ENCODE data around the gene MACROH2A1. TPM values are rescaled to one million over a fixed set of nuclear protein-coding genes. Genes with fewer than 3 reads are reported as not detected.

MACROH2A1 gene
- total and polyA plus RNA-seq, 2 of the 4 experiments (the other 2 are of a cell fraction) = 122 to 126 TPM

DNA sequence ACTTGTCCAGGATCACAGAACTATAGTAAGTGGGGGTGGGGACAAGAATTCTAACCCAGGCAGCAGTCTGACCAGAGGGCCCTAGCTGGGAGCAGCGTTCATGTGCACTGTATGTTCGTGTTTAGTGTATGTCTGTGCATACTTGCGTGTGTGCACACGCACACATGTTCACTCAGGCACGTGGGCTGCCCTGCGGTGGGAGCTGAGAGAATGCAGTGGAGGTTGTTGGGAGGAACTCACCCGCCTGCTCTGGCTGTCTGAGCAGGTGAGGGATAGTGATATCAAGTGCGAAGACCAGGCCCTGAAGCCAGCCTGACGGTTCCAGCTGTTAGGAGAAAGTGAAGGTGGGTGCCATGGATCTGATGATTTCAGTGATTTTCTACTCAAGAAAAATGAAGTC lies 47.2 kb upstream of the MACROH2A1 start:
- Histone ChIP-seq H4K5ac (ENCODE audit: low read depth, low read length) (no peak overlapping the region), H3K14ac (replicated peaks; ENCODE audit: low read depth, low read length) (no peak overlapping the region), H2AK9ac (replicated peaks; ENCODE audit: low read depth, low read length, poor library complexity) (no peak overlapping the region), H4K91ac (ENCODE audit: insufficient read depth, low read depth, low read length) (no peak overlapping the region), H3K9ac (ENCODE audit: low read depth, low read length) (no peak overlapping the region), H3K9me3 (ENCODE audit: control insufficient read depth, insufficient read depth, low read length) (no peaks in the 10 kb centered on the region; the same call in 1 of the 2 replicates), H3K79me1 (ENCODE audit: low read depth in 1 of 2, low read length in 2 of 2) (no peaks in the 10 kb centered on the region), H3K9me1 (ENCODE audit: insufficient read depth, low read length) (no peaks in the 10 kb centered on the region), H3K27ac (ENCODE audit: insufficient read depth, low read length) (no peak overlapping the region), H3K4me2 (ENCODE audit: low read depth, low read length) (no peak overlapping the region), H3K4me3 (ENCODE audit: insufficient read depth, low read depth, low read length) (no peak overlapping the region), H4K20me1 (ENCODE audit: insufficient read depth, low read length) (no peaks in the 10 kb centered on the region), H2AFZ (replicated peaks; ENCODE audit: low read length, poor library complexity) (no peak overlapping the region), H3K56ac (ENCODE audit: extremely low read depth, insufficient read depth, low read length) (no peak overlapping the region), H3K4me1 (ENCODE audit: control insufficient read depth, insufficient read depth, low read length) (peaks cover 2% of the 10 kb centered on the region; the same call in 1 of the 2 replicates), H3K4ac (ENCODE audit: low read depth, low read length) (no peak overlapping the region), H3K23ac (ENCODE audit: low read depth, low read length) (no peak overlapping the region), H3K18ac (ENCODE audit: low read depth, low read length) (no peak overlapping the region), H2AK5ac (ENCODE audit: low read depth, low read length) (no peak overlapping the region), H4K8ac (ENCODE audit: low read depth in 2 of 2, low read length in 2 of 2) (no peak overlapping the region), H3K36me3 (ENCODE audit: control insufficient read depth, insufficient read depth, low read length) (no peaks in the 10 kb centered on the region), H3K27me3 (ENCODE audit: control insufficient read depth, insufficient read depth, low read length) (peaks cover 35% of the 10 kb centered on the region), H2BK15ac (ENCODE audit: low read depth, low read length) (no peak overlapping the region), H2BK20ac (ENCODE audit: low read depth, low read length) (no peak overlapping the region), H2BK5ac (ENCODE audit: low read depth, low read length, poor library complexity, severe bottlenecking) (no peak overlapping the region), H2BK120ac (ENCODE audit: low read depth, low read length) (no peak overlapping the region)
- TF ChIP-seq SMC3 (IDR thresholded peaks at IDR 0.05; ENCODE audit: low read depth, low read length) (no peak), BHLHE40 (IDR thresholded peaks at IDR 0.05; ENCODE audit: low read depth, low read length) (no peak)
- no peak for DNase-seq
- ChIA-PET CTCF (interaction anchor here (1.2 kb wide), 1 partner anchor 12 kb away, joined by 3 read pairs; no protein-coding TSS in a partner anchor), POLR2A (ENCODE audit: unreplicated experiment) (no interaction called here)
- no peak for ATAC-seq (ENCODE audit: low read depth)
- intact Hi-C loops (cut with micrococcal nuclease) (no loop called here), in situ Hi-C loops (cut with MboI; ENCODE audit: low sequenced_read_pairs) (no loop called here), dilution Hi-C loops (cut with HindIII; ENCODE audit: low sequenced_read_pairs, unreplicated experiment) (no loop called here)
- WGBS, 2 experiments (ENCODE audit: extremely low coverage in 2 of 2, insufficient read length in 1 of 2) = 87% methylated on average over 5 of the region's 9 CpGs; no CpG with 5 or more reads in 1 of the 2 experiments
- no TSS peak for BruUV-seq (replicated peaks)

All from IMR-90 (cell line).